ENCODE data around the gene DUSP22. TPM values are rescaled to one million over a fixed set of nuclear protein-coding genes. Genes with fewer than 3 reads are reported as not detected.
"Not testable (repeated sequence)": the region's sequence is repeated elsewhere in the genome, so short reads cannot be mapped to it uniquely, and the experiment has no call there.

DUSP22 gene
- total and polyA plus RNA-seq, 2 donors = 17.9 to 54.2 TPM

DNA sequence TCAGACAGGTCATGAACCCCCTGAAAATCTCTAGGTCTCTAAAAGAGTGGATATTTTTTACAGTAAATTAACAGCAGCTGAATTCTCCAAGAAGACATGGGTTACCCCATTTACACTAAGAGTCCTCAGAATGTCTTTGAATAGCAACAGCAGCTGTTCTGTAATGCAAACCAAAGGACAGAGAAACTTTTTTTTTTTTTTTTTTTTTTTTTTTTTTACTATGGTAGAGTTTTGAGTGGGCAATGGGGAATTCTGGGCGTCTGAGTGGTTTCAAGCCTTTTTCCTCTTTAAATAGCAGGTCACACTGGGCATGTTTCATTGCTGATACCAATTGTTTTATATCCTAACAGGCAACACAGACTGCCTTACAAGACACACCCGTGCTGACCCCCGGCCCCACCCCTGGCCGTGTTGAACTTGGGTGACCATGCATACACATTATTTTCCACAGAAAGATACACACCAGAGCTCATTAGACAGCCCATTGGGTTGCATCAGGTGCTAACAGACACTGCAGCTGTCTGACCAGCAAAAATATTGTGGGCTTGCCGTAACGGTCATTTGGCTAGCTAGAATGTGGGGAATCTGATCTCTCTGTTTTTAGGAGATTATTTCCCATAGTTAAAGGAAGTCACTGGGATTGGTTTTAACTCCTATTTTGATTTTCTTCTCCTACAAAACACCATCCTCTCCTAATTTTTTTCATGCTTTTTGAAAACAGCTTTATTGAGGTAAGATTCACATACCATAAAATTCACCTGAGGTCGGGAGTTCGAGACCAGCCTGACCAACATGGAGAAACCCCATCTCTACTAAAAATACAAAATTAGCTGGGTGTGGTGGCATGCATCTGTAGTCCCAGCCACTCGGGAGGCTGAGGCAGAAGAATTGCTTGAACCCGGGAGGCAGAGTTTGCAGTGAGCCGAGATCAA is 72.6 kb downstream of the DUSP22 start:
- WGBS = 84% methylated on average over 11 of the region's 11 CpGs
- no peaks in the 10 kb centered on the region for H3K36me3 ChIP-seq (ENCODE audit: control insufficient read depth in 2 of 2, insufficient read depth in 2 of 2, low read length in 1 of 2)
- peaks cover 0 to 41% of the 10 kb centered on the region in 2 donors for H3K9me3 ChIP-seq (ENCODE audit: control insufficient read depth in 2 of 2, insufficient read depth in 1 of 2, low read length in 1 of 2)
- no peak overlapping the region for H3K27ac ChIP-seq (ENCODE audit: low read depth in 1 of 2, low read length in 1 of 2)
- peaks cover 0 to 2% of the 10 kb centered on the region in 2 donors for H3K27me3 ChIP-seq (ENCODE audit: control insufficient read depth in 2 of 2, insufficient read depth in 1 of 2, low read length in 1 of 2)
- H3K4me1 ChIP-seq (ENCODE audit: control insufficient read depth in 2 of 2, insufficient read depth in 2 of 2, low read length in 2 of 2) = peaks cover 0 to 5% of the 10 kb centered on the region in 2 donors
- no peak for DNase-seq (ENCODE audit: low read depth in 6 of 9, low spot score in 9 of 9)
- H3K4me3 ChIP-seq (ENCODE audit: low read length in 2 of 2) = no peak overlapping the region

DNA sequence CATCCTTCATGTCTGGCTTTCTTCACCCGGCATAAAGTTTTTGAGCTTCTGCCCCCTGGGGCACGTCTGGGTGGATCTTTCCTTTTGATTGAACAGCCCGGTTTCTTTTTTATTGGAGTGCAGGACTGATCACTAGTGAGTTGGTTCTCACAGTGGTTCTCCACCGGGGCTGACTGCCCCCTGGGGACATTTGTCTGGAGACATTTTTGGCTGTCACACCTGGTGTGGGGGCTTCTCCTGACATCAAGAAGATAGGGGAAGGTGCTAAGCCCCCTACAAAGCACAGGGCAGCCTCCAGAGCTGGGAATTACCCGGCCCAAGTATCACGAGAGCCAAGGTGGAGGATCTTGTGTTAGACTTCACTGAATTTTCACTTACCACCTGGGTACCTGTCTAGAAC is 73.5 kb downstream of the DUSP22 start:
- no peak overlapping the region for H3K27ac ChIP-seq (ENCODE audit: low read depth in 1 of 2, low read length in 1 of 2)
- H3K36me3 ChIP-seq (ENCODE audit: control insufficient read depth in 2 of 2, insufficient read depth in 2 of 2, low read length in 1 of 2) = no peaks in the 10 kb centered on the region
- no peak overlapping the region for H3K4me3 ChIP-seq (ENCODE audit: low read length in 2 of 2)
- 86% methylated on average over 6 of the region's 6 CpGs for WGBS
- H3K4me1 ChIP-seq (ENCODE audit: control insufficient read depth in 2 of 2, insufficient read depth in 2 of 2, low read length in 2 of 2) = peaks cover 0 to 3% of the 10 kb centered on the region in 2 donors
- no peak for DNase-seq (ENCODE audit: low read depth in 6 of 9, low spot score in 9 of 9)
- peaks cover 0 to 46% of the 10 kb centered on the region in 2 donors for H3K9me3 ChIP-seq (ENCODE audit: control insufficient read depth in 2 of 2, insufficient read depth in 1 of 2, low read length in 1 of 2)
- H3K27me3 ChIP-seq (ENCODE audit: control insufficient read depth in 2 of 2, insufficient read depth in 1 of 2, low read length in 1 of 2) = peaks cover 0 to 2% of the 10 kb centered on the region in 2 donors

DNA sequence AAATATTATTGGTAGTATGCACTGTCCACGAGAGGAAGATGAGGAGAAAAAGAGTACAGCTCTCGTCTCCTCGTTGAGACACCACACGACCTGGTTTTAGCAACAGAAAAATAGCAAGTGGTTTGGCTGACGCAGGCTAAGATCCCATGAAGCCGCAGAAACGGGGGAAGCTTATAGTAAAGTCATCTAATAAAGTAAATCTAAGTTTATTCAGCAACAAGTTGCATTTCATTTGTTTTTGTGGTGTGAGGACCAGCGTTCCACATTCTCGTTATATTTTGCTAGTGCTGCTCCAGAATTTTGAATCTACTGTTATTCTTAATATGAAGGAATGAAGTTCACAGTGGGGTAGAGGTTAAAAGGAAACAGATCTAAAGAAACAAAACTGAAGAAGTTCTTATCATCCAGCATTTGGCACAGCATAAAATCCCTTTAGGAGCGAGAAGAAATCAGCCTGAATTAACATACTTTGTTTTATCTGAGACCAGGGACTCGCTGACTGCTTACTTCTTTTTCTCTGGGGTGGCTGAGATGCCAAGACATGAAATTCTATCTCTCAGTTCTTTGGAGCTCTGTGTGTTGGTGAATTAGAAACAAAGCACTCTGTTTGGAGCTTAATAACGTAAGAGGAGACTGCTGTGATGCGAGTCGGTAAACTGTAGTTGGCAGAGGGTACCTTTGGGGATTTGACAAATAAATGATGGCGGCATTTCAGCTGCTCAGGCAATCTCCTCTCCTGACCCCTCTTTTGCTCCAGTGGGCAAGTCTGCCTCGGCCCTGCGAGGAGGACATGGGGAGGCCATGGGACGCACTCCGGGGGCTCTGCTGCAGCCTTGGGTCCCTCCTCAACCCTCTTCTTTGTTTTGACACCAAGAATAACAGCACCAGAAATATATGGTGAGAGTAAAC is 74.4 kb downstream of the DUSP22 start:
- Histone ChIP-seq H3K4me3 (ENCODE audit: low read length in 2 of 2) (no peak overlapping the region), H3K27ac (ENCODE audit: low read depth in 1 of 2, low read length in 1 of 2) (no peak overlapping the region), H3K9me3 (ENCODE audit: control insufficient read depth in 2 of 2, insufficient read depth in 1 of 2, low read length in 1 of 2) (peaks cover 0 to 38% of the 10 kb centered on the region in 2 donors), H3K36me3 (ENCODE audit: control insufficient read depth in 2 of 2, insufficient read depth in 2 of 2, low read length in 1 of 2) (no peaks in the 10 kb centered on the region), H3K4me1 (ENCODE audit: control insufficient read depth in 2 of 2, insufficient read depth in 2 of 2, low read length in 2 of 2) (no peaks in the 10 kb centered on the region), H3K27me3 (ENCODE audit: control insufficient read depth in 2 of 2, insufficient read depth in 1 of 2, low read length in 1 of 2) (peaks cover 0 to 2% of the 10 kb centered on the region in 2 donors)
- no peak for DNase-seq (ENCODE audit: low read depth in 6 of 9, low spot score in 9 of 9)
- WGBS = 89% methylated on average over 19 of the region's 19 CpGs

DNA sequence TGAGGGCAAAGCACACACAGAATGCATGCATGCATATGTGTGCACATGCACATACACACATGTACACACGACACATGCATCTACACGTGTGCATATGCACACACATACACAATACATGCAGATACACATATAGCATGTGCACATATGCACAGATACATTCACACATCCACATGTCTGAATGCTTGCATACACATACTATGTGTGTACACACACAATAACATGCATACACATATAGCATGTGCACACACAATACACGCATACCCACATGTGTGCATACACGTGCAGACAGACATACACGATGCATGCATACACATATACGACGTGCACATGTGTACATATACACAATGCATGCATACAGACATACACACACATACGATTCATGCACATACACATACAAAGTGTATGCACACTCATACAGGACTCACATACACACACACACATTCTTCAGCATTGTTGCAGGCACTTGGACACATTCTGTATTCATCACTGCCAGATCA is 75.1 kb downstream of the DUSP22 start:
- WGBS = 89% methylated on average over 8 of the region's 8 CpGs
- peaks cover 0 to 5% of the 10 kb centered on the region in 2 donors for H3K27me3 ChIP-seq (ENCODE audit: control insufficient read depth in 2 of 2, insufficient read depth in 1 of 2, low read length in 1 of 2)

DNA sequence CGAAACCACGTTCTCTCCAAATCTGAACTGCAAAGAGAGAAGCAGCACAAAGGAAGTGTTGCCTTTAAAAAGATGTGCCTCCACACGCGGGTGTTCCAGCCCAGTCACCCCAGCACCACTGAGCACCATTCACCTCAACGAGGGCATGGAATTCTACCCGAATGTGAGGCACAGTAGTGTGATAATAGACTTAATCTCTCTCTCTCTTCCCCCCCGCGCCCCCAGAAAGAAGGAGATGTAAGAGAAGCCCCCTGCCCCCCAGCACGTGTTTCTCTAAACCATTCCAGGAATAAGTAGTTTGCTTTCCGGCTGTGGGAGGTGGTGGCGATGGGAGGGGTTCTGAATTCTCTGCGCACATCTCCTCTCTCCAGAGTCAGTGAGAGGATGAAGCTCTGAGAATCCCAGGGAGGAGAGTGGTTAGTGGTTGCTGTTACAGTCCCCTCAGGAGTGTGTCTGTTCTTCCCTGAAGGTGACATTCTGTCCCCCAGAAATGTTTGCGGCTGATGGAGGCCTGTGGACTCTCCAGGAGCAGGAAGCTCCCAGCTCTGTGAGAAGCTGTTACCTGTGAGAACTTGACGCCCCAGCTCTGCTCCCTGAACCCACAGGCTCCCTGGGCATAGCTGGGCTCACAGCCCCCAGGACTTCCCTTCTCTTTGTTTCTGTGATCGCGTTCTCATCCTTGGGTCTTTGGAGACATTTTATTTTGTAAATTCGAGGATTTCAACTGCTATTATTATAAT is 75.8 kb downstream of the DUSP22 start:
- Histone ChIP-seq H3K36me3 (ENCODE audit: control insufficient read depth in 2 of 2, insufficient read depth in 2 of 2, low read length in 1 of 2) (no peaks in the 10 kb centered on the region), H3K27ac (ENCODE audit: low read depth in 1 of 2, low read length in 1 of 2) (no peak overlapping the region), H3K4me1 (ENCODE audit: control insufficient read depth in 2 of 2, insufficient read depth in 2 of 2, low read length in 2 of 2) (no peaks in the 10 kb centered on the region), H3K27me3 (ENCODE audit: control insufficient read depth in 2 of 2, insufficient read depth in 1 of 2, low read length in 1 of 2) (peaks cover 0 to 11% of the 10 kb centered on the region in 2 donors), H3K9me3 (ENCODE audit: control insufficient read depth in 2 of 2, insufficient read depth in 1 of 2, low read length in 1 of 2) (peaks cover 0 to 43% of the 10 kb centered on the region in 2 donors), H3K4me3 (ENCODE audit: low read length in 2 of 2) (no peak overlapping the region)
- WGBS = 87% methylated on average over 17 of the region's 17 CpGs
- no peak for DNase-seq (ENCODE audit: low read depth in 6 of 9, low spot score in 9 of 9)

More for the DNA sequence above, 75.1 kb downstream of the DUSP22 start:
- Histone ChIP-seq H3K9me3 (ENCODE audit: control insufficient read depth in 2 of 2, insufficient read depth in 1 of 2, low read length in 1 of 2) (peaks cover 0 to 43% of the 10 kb centered on the region in 2 donors), H3K36me3 (ENCODE audit: control insufficient read depth in 2 of 2, insufficient read depth in 2 of 2, low read length in 1 of 2) (no peaks in the 10 kb centered on the region), H3K4me3 (ENCODE audit: low read length in 2 of 2) (no peak overlapping the region), H3K4me1 (ENCODE audit: control insufficient read depth in 2 of 2, insufficient read depth in 2 of 2, low read length in 2 of 2) (no peaks in the 10 kb centered on the region), H3K27ac (ENCODE audit: low read depth in 1 of 2, low read length in 1 of 2) (no peak overlapping the region)
- DNase-seq (ENCODE audit: low read depth in 6 of 9, low spot score in 9 of 9) = no peak

DNA sequence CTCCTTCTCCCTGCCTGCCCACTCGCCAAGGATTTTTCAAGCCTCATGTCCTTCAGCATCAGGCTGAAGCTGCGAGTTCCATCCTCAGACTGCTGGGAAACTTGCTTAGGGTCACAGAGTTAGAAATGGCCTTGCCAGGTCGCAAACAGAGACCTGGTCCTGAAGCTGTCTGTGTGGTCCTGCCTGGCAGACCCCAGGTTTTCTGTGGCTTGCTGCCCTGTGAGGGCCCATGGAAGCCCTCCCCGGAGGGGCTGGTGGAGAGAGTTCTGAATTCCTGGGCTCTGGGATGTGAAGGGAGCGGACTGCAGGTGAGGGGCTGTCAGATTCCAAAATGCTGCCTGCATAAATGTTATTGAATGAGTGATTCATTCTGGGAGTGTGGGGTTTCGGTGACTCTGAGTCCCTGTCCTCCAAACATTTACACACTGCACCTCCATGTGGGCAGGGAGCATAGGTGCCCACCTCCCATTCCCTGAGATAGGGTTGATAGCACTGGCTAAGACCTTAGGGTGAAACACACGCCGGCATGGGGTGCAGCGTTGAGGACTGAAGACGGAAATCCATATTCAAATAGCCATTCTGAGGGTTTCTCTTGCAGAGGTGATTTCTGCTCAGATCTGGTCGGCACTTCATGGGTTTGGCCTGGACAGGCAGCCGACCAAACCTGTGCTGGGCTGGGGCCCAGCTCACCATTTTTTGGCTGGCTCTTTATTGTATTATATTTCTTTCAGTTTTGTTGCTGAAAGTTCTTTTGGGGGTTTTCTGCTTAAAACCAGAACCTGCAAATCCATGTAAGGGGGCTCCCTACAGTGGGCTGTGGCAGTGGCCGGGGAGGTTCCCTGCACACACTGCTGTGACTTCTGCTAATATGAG is 77.5 kb downstream of the DUSP22 start:
- H3K36me3 ChIP-seq (ENCODE audit: control insufficient read depth in 2 of 2, insufficient read depth in 2 of 2, low read length in 1 of 2) = no peaks in the 10 kb centered on the region
- peaks cover 0 to 41% of the 10 kb centered on the region in 2 donors for H3K9me3 ChIP-seq (ENCODE audit: control insufficient read depth in 2 of 2, insufficient read depth in 1 of 2, low read length in 1 of 2)
- 94% methylated on average over 13 of the region's 13 CpGs for WGBS
- H3K27ac ChIP-seq (ENCODE audit: low read depth in 1 of 2, low read length in 1 of 2) = no peak overlapping the region
- H3K4me3 ChIP-seq (ENCODE audit: low read length in 2 of 2) = no peak overlapping the region
- peaks cover 0 to 18% of the 10 kb centered on the region in 2 donors for H3K27me3 ChIP-seq (ENCODE audit: control insufficient read depth in 2 of 2, insufficient read depth in 1 of 2, low read length in 1 of 2)
- H3K4me1 ChIP-seq (ENCODE audit: control insufficient read depth in 2 of 2, insufficient read depth in 2 of 2, low read length in 2 of 2) = no peaks in the 10 kb centered on the region
- no peak for DNase-seq (ENCODE audit: low read depth in 6 of 9, low spot score in 9 of 9)

DNA sequence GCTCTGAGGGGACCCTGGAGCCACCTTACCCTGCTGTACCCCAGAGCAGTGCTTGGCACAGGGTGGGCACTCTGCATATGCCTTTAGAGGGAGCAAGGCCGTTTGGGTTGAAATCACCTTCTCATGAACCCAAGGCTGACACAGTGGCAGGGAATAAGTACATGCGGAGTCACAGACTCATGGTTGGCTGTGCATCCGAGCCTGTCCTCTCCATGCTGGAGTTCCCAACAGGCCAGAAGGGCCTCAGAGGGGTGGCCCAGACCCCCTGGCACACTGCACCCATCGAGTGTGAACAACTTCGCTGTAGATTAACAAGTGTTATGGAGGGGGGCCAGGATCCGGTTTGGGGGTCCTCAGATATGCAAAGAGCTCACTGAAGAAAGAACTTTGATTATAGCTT is 78.3 kb downstream of the DUSP22 start:
- Histone ChIP-seq H3K4me3 (ENCODE audit: low read length in 2 of 2) (no peak overlapping the region), H3K27me3 (ENCODE audit: control insufficient read depth in 2 of 2, insufficient read depth in 1 of 2, low read length in 1 of 2) (peaks cover 0 to 20% of the 10 kb centered on the region in 2 donors), H3K9me3 (ENCODE audit: control insufficient read depth in 2 of 2, insufficient read depth in 1 of 2, low read length in 1 of 2) (peaks cover 0 to 41% of the 10 kb centered on the region in 2 donors), H3K27ac (ENCODE audit: low read depth in 1 of 2, low read length in 1 of 2) (no peak overlapping the region), H3K4me1 (ENCODE audit: control insufficient read depth in 2 of 2, insufficient read depth in 2 of 2, low read length in 2 of 2) (no peaks in the 10 kb centered on the region), H3K36me3 (ENCODE audit: control insufficient read depth in 2 of 2, insufficient read depth in 2 of 2, low read length in 1 of 2) (no peaks in the 10 kb centered on the region)
- 88% methylated on average over 6 of the region's 6 CpGs for WGBS
- no peak for DNase-seq (ENCODE audit: low read depth in 6 of 9, low spot score in 9 of 9)

DNA sequence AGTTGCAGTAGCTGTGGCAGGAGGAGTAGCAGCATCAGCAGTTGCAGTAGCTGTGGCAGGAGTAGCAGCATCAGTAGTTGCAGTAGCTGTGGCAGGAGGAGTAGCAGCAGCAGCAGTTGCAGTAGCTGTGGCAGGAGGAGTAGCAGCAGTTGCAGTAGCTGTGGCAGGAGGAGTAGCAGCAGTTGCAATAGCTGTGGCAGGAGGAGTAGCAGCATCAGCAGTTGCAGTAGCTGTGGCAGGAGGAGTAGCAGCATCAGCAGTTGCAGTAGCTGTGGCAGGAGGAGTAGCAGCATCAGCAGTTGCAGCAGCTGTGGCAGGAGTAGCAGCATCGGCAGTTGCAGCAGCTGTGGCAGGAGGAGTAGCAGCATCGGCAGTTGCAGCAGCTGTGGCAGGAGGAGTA is 79.6 kb downstream of the DUSP22 start:
- WGBS = 92% methylated on average over 2 of the region's 2 CpGs
- not testable (repeated sequence) for DNase-seq (ENCODE audit: low read depth in 6 of 9, low spot score in 9 of 9); H3K4me1 ChIP-seq (ENCODE audit: control insufficient read depth in 2 of 2, insufficient read depth in 2 of 2, low read length in 2 of 2); H3K36me3 ChIP-seq (ENCODE audit: control insufficient read depth in 2 of 2, insufficient read depth in 2 of 2, low read length in 1 of 2); H3K27ac ChIP-seq (ENCODE audit: low read depth in 1 of 2, low read length in 1 of 2); H3K4me3 ChIP-seq (ENCODE audit: low read length in 2 of 2)
- H3K27me3 ChIP-seq (ENCODE audit: control insufficient read depth in 2 of 2, insufficient read depth in 1 of 2, low read length in 1 of 2) = peaks cover 0 to 20% of the 10 kb centered on the region in 2 donors
- H3K9me3 ChIP-seq (ENCODE audit: control insufficient read depth in 2 of 2, insufficient read depth in 1 of 2, low read length in 1 of 2) = peaks cover 0 to 41% of the 10 kb centered on the region in 2 donors
